GM23248 (cell line): Measurements from ENCODE around the gene TFCP2L1. TPM values are rescaled to one million over a fixed set of nuclear protein-coding genes. Genes with fewer than 3 reads are reported as not detected.

Source experiments
- DNase-seq: peaks from one replicate; pipeline ENCODE4 v3.0.0-alpha.2; 2015
- H2AFZ ChIP-seq: fragments of 200-600 bp; sonication (generic); 2 replicates; pipeline ENCODE4 v1.6.1; 2016; ENCODE audit warnings: antibody characterized with exemption
- H3F3A ChIP-seq: fragments of 200-600 bp; sonication (generic); 2 replicates; pipeline ENCODE4 v1.6.1; 2016; ENCODE audit warnings: mild to moderate bottlenecking, antibody characterized with exemption, mixed run types; ENCODE audit not compliant: insufficient read depth
- H3K27ac ChIP-seq: fragments of 200-600 bp; sonication (generic); 2 replicates; pipeline ENCODE4 v1.5.1; 2016; ENCODE audit warnings: mild to moderate bottlenecking
- H3K27me3 ChIP-seq: fragments of 200-600 bp; sonication (generic); replicated peaks from 2 replicates; pipeline ENCODE4 v1.6.1; 2016; ENCODE audit warnings: mild to moderate bottlenecking; ENCODE audit not compliant: insufficient read depth
- H3K36me3 ChIP-seq: fragments of 200-600 bp; sonication (generic); 2 replicates; pipeline ENCODE4 v1.6.1; 2016; ENCODE audit warnings: low read depth, mild to moderate bottlenecking
- H3K4me1 ChIP-seq: fragments of 200-600 bp; sonication (generic); 2 replicates; pipeline ENCODE4 v1.6.1; 2016; ENCODE audit warnings: mild to moderate bottlenecking; ENCODE audit not compliant: insufficient read depth
- H3K4me2 ChIP-seq: fragments of 200-600 bp; sonication (generic); one replicate; pipeline ENCODE4 v1.6.1; 2016; ENCODE audit warnings: mild to moderate bottlenecking; ENCODE audit not compliant: unreplicated experiment
- H3K4me3 ChIP-seq: fragments of 200-600 bp; sonication (generic); 2 replicates; pipeline ENCODE4 v1.5.1; 2016; ENCODE audit warnings: mild to moderate bottlenecking
- H3K79me2 ChIP-seq: fragments of 200-600 bp; sonication (generic); 2 replicates; pipeline ENCODE4 v1.6.1; 2016; ENCODE audit warnings: mild to moderate bottlenecking; ENCODE audit not compliant: insufficient read depth
- H3K9ac ChIP-seq: fragments of 200-600 bp; sonication (generic); 2 replicates; pipeline ENCODE4 v1.6.1; 2016; ENCODE audit warnings: mild to moderate bottlenecking
- H3K9me2 ChIP-seq: fragments of 200-600 bp; sonication (generic); 2 replicates; pipeline ENCODE4 v1.6.1; 2016; ENCODE audit warnings: mixed run types, mild to moderate bottlenecking, moderate library complexity; ENCODE audit not compliant: insufficient read depth
- H3K9me3 ChIP-seq: fragments of 200-600 bp; sonication (generic); one replicate; pipeline ENCODE4 v1.6.1; 2017; ENCODE audit warnings: low read depth
- H4K20me1 ChIP-seq: fragments of 200-600 bp; sonication (generic); 2 replicates; pipeline ENCODE4 v1.6.0; 2016; ENCODE audit not compliant: insufficient read depth
- EZH2 ChIP-seq: fragments of 200-600 bp; sonication (generic); IDR thresholded peaks from 2 replicates; pipeline ENCODE4 v1.6.1; 2018; ENCODE audit warnings: antibody characterized with exemption, mild to moderate bottlenecking; ENCODE audit not compliant: insufficient read depth, poor library complexity, severe bottlenecking
- EZH2phosphoT487 ChIP-seq: fragments of 200-600 bp; sonication (generic); IDR thresholded peaks from 2 replicates; pipeline ENCODE4 v1.6.1; 2018; ENCODE audit warnings: antibody characterized with exemption, moderate library complexity, mild to moderate bottlenecking, low read depth; ENCODE audit not compliant: insufficient read depth
- WGBS, 2 experiments: methylation state at CpG; one replicate each; pipeline ENCODE4 v1.1.6; 2015 to 2017; ENCODE audit warnings: low lambda C conversion rate in 2 of 2, low coverage in 1 of 2; ENCODE audit errors: missing lambda C conversion rate in 2 of 2; 5-methylcytosine and 5-hydroxymethylcytosine counted together
- in situ Hi-C: fragments of 300-500 bp; cut with MboI; formaldehyde crosslinking; loops from 2 replicates; pipeline ENCODE4 v1.15.0; 2020
- polyA plus RNA-seq: library from polyadenylated mRNA; unstranded; fragments of >200 nt; fragmentation: Nextera tagmentation; extraction: Ambion mirVana; gene quantifications from 2 replicates; pipeline ENCODE4 v1.2.1, GENCODE V29; 2016
- total RNA-seq: library from RNA; depleted of rRNA; stranded (reverse); fragments of >200 nt; shearing (Covaris generic); gene quantifications from 2 replicates; pipeline ENCODE4 v1.2.3, GENCODE V29; 2014

TFCP2L1 gene
- total and polyA plus RNA-seq, 2 experiments from 2014 or later = not detected

- Histone ChIP-seq H3K36me3 (no peaks in the 10 kb centered on the region), H3K9ac (no peak overlapping the region), H2AFZ (no peak overlapping the region), H3K9me3 (no peaks in the 10 kb centered on the region), H3K79me2 (no peaks in the 10 kb centered on the region), H3K4me3 (no peak overlapping the region), H3K27ac (no peak overlapping the region), H4K20me1 (no peaks in the 10 kb centered on the region), H3K4me1 (no peaks in the 10 kb centered on the region), H3K4me2 (no peak overlapping the region), H3F3A (no peaks in the 10 kb centered on the region), H3K27me3 (peaks cover 16% of the 10 kb centered on the region), H3K9me2 (no peaks in the 10 kb centered on the region)
- 93 to 100% methylated on average over 1 of the region's 1 CpG for WGBS, 2 experiments
- in situ Hi-C loops = no loop called here
- DNase-seq = peak; percentile 20
- TF ChIP-seq EZH2 (no peak), EZH2phosphoT487 (no peak)
Measured at GRCh38 chr2:121220995-121221394, 64.0 kb downstream of the TFCP2L1 start.

GRCh38 chr2:121219866-121220265, 65.1 kb downstream of the TFCP2L1 start:
- Histone ChIP-seq H4K20me1 (no peaks in the 10 kb centered on the region), H2AFZ (no peak overlapping the region), H3K9ac (no peak overlapping the region), H3K36me3 (no peaks in the 10 kb centered on the region), H3K27ac (no peak overlapping the region), H3K4me1 (no peaks in the 10 kb centered on the region), H3K4me2 (no peak overlapping the region), H3K9me2 (no peaks in the 10 kb centered on the region), H3K27me3 (peaks cover 16% of the 10 kb centered on the region), H3K9me3 (no peaks in the 10 kb centered on the region), H3K79me2 (no peaks in the 10 kb centered on the region), H3K4me3 (no peak overlapping the region), H3F3A (no peaks in the 10 kb centered on the region)
- no peak for DNase-seq
- in situ Hi-C loops = no loop called here
- TF ChIP-seq EZH2 (no peak), EZH2phosphoT487 (no peak)
- WGBS, 2 experiments = 38 to 52% methylated on average over 5 of the region's 5 CpGs

- Histone ChIP-seq H4K20me1 (no peaks in the 10 kb centered on the region), H3K79me2 (no peaks in the 10 kb centered on the region), H3K4me2 (no peak overlapping the region), H3K36me3 (no peaks in the 10 kb centered on the region), H3K27ac (no peak overlapping the region), H3K9me3 (no peaks in the 10 kb centered on the region), H3F3A (no peaks in the 10 kb centered on the region), H3K4me1 (no peaks in the 10 kb centered on the region), H3K9ac (no peak overlapping the region), H3K4me3 (no peak overlapping the region), H2AFZ (no peak overlapping the region), H3K27me3 (peaks cover 16% of the 10 kb centered on the region), H3K9me2 (no peaks in the 10 kb centered on the region)
- WGBS, 2 experiments = 45 to 46% methylated on average over 8 of the region's 8 CpGs
- DNase-seq = no peak
- no peak for TF ChIP-seq EZH2phosphoT487
- no peak for TF ChIP-seq EZH2
- in situ Hi-C loops = no loop called here
Measured at GRCh38 chr2:121218386-121218938, 66.5 kb downstream of the TFCP2L1 start.

GRCh38 chr2:121217627-121218026, 67.4 kb downstream of the TFCP2L1 start:
- H3F3A ChIP-seq = no peaks in the 10 kb centered on the region
- no peak overlapping the region for H3K4me3 ChIP-seq
- 50 to 63% methylated on average over 10 of the region's 10 CpGs for WGBS, 2 experiments
- H4K20me1 ChIP-seq = no peaks in the 10 kb centered on the region
- no peaks in the 10 kb centered on the region for H3K36me3 ChIP-seq
- no peak overlapping the region for H2AFZ ChIP-seq
- no peaks in the 10 kb centered on the region for H3K9me2 ChIP-seq
- no peaks in the 10 kb centered on the region for H3K4me1 ChIP-seq
- in situ Hi-C loops = no loop called here
- no peak for TF ChIP-seq EZH2phosphoT487
- no peak for TF ChIP-seq EZH2
- H3K9me3 ChIP-seq = no peaks in the 10 kb centered on the region
- no peak for DNase-seq
- H3K79me2 ChIP-seq = no peaks in the 10 kb centered on the region
- no peak overlapping the region for H3K27ac ChIP-seq
- H3K4me2 ChIP-seq = no peak overlapping the region
- peaks cover 16% of the 10 kb centered on the region for H3K27me3 ChIP-seq
- H3K9ac ChIP-seq = no peak overlapping the region

- WGBS, 2 experiments = 62 to 67% methylated on average over 10 of the region's 10 CpGs
- H3K27me3 ChIP-seq = peaks cover 15% of the 10 kb centered on the region
- in situ Hi-C loops = no loop called here
Measured at GRCh38 chr2:121214296-121214695, 70.7 kb downstream of the TFCP2L1 start.

More at GRCh38 chr2:121214296-121214695, 70.7 kb downstream of the TFCP2L1 start:
- Histone ChIP-seq H3K79me2 (no peaks in the 10 kb centered on the region), H3K9me3 (no peaks in the 10 kb centered on the region), H3K9ac (no peak overlapping the region), H3K36me3 (no peaks in the 10 kb centered on the region), H2AFZ (no peak overlapping the region), H3K4me3 (no peak overlapping the region), H3K27ac (no peak overlapping the region), H3K4me2 (no peak overlapping the region), H3F3A (no peaks in the 10 kb centered on the region), H4K20me1 (no peaks in the 10 kb centered on the region), H3K4me1 (no peaks in the 10 kb centered on the region), H3K9me2 (no peaks in the 10 kb centered on the region)
- TF ChIP-seq EZH2 (no peak), EZH2phosphoT487 (no peak)
- no peak for DNase-seq
